CD8-positive, alpha-beta memory T cell (primary cell): ENCODE measurements around the gene APEX2. TPM values are rescaled to one million over a fixed set of nuclear protein-coding genes. Genes with fewer than 3 reads are reported as not detected.
"Not testable (repeated sequence)": the region's sequence is repeated elsewhere in the genome, so short reads cannot be mapped to it uniquely, and the experiment has no call there.

Experiments
- CTCF ChIA-PET: fragments of 350-600 bp; sonication (Branson Sonifier 250); formaldehyde crosslinking; loops from one replicate; lab custom pipeline; 2021; ENCODE audit warnings: antibody characterized with exemption; lab: Charles Lee
- POLR2A ChIA-PET: fragments of 350-600 bp; sonication (Branson Sonifier 250); formaldehyde crosslinking; loops from one replicate; lab custom pipeline; 2021; ENCODE audit warnings: antibody characterized with exemption; lab: Charles Lee
- DNase-seq, 5 donors: peaks; one replicate each; pipeline versions ENCODE4 v3.0.0 to v3.0.0-alpha.2; 2020 to 2022; ENCODE audit warnings: mixed read lengths in 1 of 5
- H3K27ac ChIP-seq: one replicate; pipeline ENCODE4 v1.7.0; 2013; ENCODE audit warnings: low read depth, mild to moderate bottlenecking, low read length, moderate library complexity
- H3K27me3 ChIP-seq: 2 replicates; pipeline ENCODE4 v1.7.0; 2013; ENCODE audit warnings: low read length, mild to moderate bottlenecking; ENCODE audit not compliant: insufficient read depth, poor library complexity, severe bottlenecking
- H3K36me3 ChIP-seq: 2 replicates; pipeline ENCODE4 v1.7.0; 2013; ENCODE audit warnings: mild to moderate bottlenecking, low read length, moderate library complexity; ENCODE audit not compliant: insufficient read depth
- H3K4me1 ChIP-seq: 2 replicates; pipeline ENCODE4 v1.7.0; 2013; ENCODE audit warnings: mild to moderate bottlenecking, low read length, moderate library complexity; ENCODE audit not compliant: insufficient read depth
- H3K4me3 ChIP-seq: 2 replicates; pipeline ENCODE4 v1.7.0; 2013; ENCODE audit warnings: mild to moderate bottlenecking, low read length
- H3K9me3 ChIP-seq: 2 replicates; pipeline ENCODE4 v1.7.0; 2013; ENCODE audit warnings: mild to moderate bottlenecking, low read length
- H3K27ac Mint-ChIP-seq, 8 donors: one replicate each; pipeline ENCODE4 v1.8.0; 2020 to 2021; ENCODE audit warnings: mixed read lengths in 8 of 8, mild to moderate bottlenecking in 6 of 8, inconsistent platforms in 3 of 8, moderate library complexity in 3 of 8
- H3K27me3 Mint-ChIP-seq, 2 donors: one replicate each; pipeline ENCODE4 v1.8.0; 2020 to 2021; ENCODE audit warnings: mixed read lengths in 2 of 2, mild to moderate bottlenecking in 1 of 2, moderate library complexity in 1 of 2
- H3K36me3 Mint-ChIP-seq, 3 donors: one replicate each; pipeline ENCODE4 v1.8.0; 2020 to 2021; ENCODE audit warnings: mixed read lengths in 3 of 3, inconsistent platforms in 1 of 3, mild to moderate bottlenecking in 1 of 3
- H3K4me1 Mint-ChIP-seq, 3 donors: one replicate each; pipeline ENCODE4 v1.8.0; 2020 to 2021; ENCODE audit warnings: mixed read lengths in 3 of 3, inconsistent platforms in 1 of 3, mild to moderate bottlenecking in 1 of 3
- H3K4me3 Mint-ChIP-seq, 7 donors: one replicate each; pipeline ENCODE4 v1.8.0; 2020 to 2021; ENCODE audit warnings: mixed read lengths in 7 of 7, mild to moderate bottlenecking in 6 of 7, moderate library complexity in 4 of 7, inconsistent platforms in 2 of 7
- H3K9me3 Mint-ChIP-seq, 5 donors: one replicate each; pipeline ENCODE4 v1.8.0; 2020 to 2022; ENCODE audit warnings: mixed read lengths in 5 of 5, mild to moderate bottlenecking in 3 of 5, moderate library complexity in 2 of 5, inconsistent platforms in 1 of 5
- polyA plus RNA-seq: library from polyadenylated mRNA; unstranded; fragments of 300-500 nt; fragmentation: Illumina TruSeq; gene quantifications from one replicate; pipeline ENCODE4 v1.2.3, GENCODE V29; 2021
- total RNA-seq, 2 experiments: library from RNA; stranded (reverse); gene quantifications; one replicate each; pipeline ENCODE4 v1.2.3, GENCODE V29; 2021

Gene APEX2
- total and polyA plus RNA-seq, 3 experiments from 2014 or later, result 26.0 to 42.8 (median 35.2) TPM

GRCh38 chrX:55028040-55028439 is 27.9 kb downstream of the APEX2 start:
- no peaks in the 10 kb centered on the region for H3K9me3 Mint-ChIP-seq
- H3K27ac Mint-ChIP-seq, result no peak overlapping the region
- CTCF ChIA-PET, result no interaction called here
- H3K4me1 ChIP-seq, result no peaks in the 10 kb centered on the region
- H3K9me3 ChIP-seq, result no peaks in the 10 kb centered on the region
- H3K27ac ChIP-seq, result peak overlapping the region; percentile 7
- POLR2A ChIA-PET, result no interaction called here
- no peaks in the 10 kb centered on the region for H3K27me3 ChIP-seq
- no peaks in the 10 kb centered on the region for H3K36me3 ChIP-seq
- H3K4me1 Mint-ChIP-seq, result no peaks in the 10 kb centered on the region
- H3K27me3 Mint-ChIP-seq, result peaks cover 0 to 6% of the 10 kb centered on the region in 2 donors
- DNase-seq, result no peak
- H3K36me3 Mint-ChIP-seq, result no peaks in the 10 kb centered on the region
- H3K4me3 ChIP-seq, result no peak overlapping the region
- no peak overlapping the region for H3K4me3 Mint-ChIP-seq

- POLR2A ChIA-PET, result no interaction called here
These were observed 28.4 kb downstream of the APEX2 start for GRCh38 chrX:55028611-55029010.

GRCh38 chrX:55029291-55029690 is 29.1 kb downstream of the APEX2 start:
- Histone ChIP-seq H3K27ac (no peak overlapping the region), H3K4me3 (no peak overlapping the region), H3K36me3 (no peaks in the 10 kb centered on the region), H3K9me3 (no peaks in the 10 kb centered on the region), H3K4me1 (no peaks in the 10 kb centered on the region), H3K27me3 (no peaks in the 10 kb centered on the region)
- Mint-ChIP-seq H3K36me3 (no peaks in the 10 kb centered on the region), H3K27me3 (peaks cover 0 to 6% of the 10 kb centered on the region in 2 donors), H3K9me3 (no peaks in the 10 kb centered on the region), H3K27ac (no peak overlapping the region), H3K4me3 (no peak overlapping the region), H3K4me1 (no peaks in the 10 kb centered on the region)
- ChIA-PET CTCF (no interaction called here), POLR2A (no interaction called here)
- DNase-seq, result no peak

More at GRCh38 chrX:55028611-55029010, 28.4 kb downstream of the APEX2 start:
- peaks cover 0 to 6% of the 10 kb centered on the region in 2 donors for H3K27me3 Mint-ChIP-seq
- no peak for DNase-seq
- no peaks in the 10 kb centered on the region for H3K27me3 ChIP-seq
- H3K27ac ChIP-seq, result peak overlapping the region; percentile 7
- H3K27ac Mint-ChIP-seq, result peak overlapping the region in 1 of 8 donors; percentile 2
- no peaks in the 10 kb centered on the region for H3K4me1 Mint-ChIP-seq
- no peak overlapping the region for H3K4me3 Mint-ChIP-seq
- no peaks in the 10 kb centered on the region for H3K36me3 Mint-ChIP-seq
- CTCF ChIA-PET, result no interaction called here
- no peaks in the 10 kb centered on the region for H3K4me1 ChIP-seq
- H3K4me3 ChIP-seq, result no peak overlapping the region
- no peaks in the 10 kb centered on the region for H3K9me3 Mint-ChIP-seq
- H3K9me3 ChIP-seq, result no peaks in the 10 kb centered on the region
- H3K36me3 ChIP-seq, result no peaks in the 10 kb centered on the region

- no peaks in the 10 kb centered on the region for H3K9me3 Mint-ChIP-seq
- CTCF ChIA-PET, result no interaction called here
- POLR2A ChIA-PET, result no interaction called here
These were observed 30.4 kb downstream of the APEX2 start, which contains the start of gene ALAS2 for GRCh38 chrX:55030271-55031205. TSS of gene ALAS2 (minus strand) at chrX:55030977. CDS start at chrX:55026000, 4,977 bp downstream.

GRCh38 chrX:55033429-55033828 is 33.3 kb downstream of the APEX2 start:
- no peaks in the 10 kb centered on the region for H3K9me3 Mint-ChIP-seq
- Histone ChIP-seq H3K9me3 (no peaks in the 10 kb centered on the region), H3K4me3 (no peak overlapping the region), H3K27me3 (no peaks in the 10 kb centered on the region), H3K36me3 (no peaks in the 10 kb centered on the region), H3K4me1 (no peaks in the 10 kb centered on the region), H3K27ac (no peak overlapping the region)
- ChIA-PET POLR2A (no interaction called here), CTCF (no interaction called here)
- DNase-seq, result no peak
- no peak overlapping the region for H3K27ac Mint-ChIP-seq
- H3K4me1 Mint-ChIP-seq, result no peaks in the 10 kb centered on the region
- H3K4me3 Mint-ChIP-seq, result no peak overlapping the region
- peaks cover 0 to 3% of the 10 kb centered on the region in 2 donors for H3K27me3 Mint-ChIP-seq
- no peaks in the 10 kb centered on the region for H3K36me3 Mint-ChIP-seq

More at GRCh38 chrX:55030271-55031205, 30.4 kb downstream of the APEX2 start, which contains the start of gene ALAS2:
- Histone ChIP-seq H3K27me3 (no peaks in the 10 kb centered on the region), H3K27ac (peak within 1 kb of the TSS; percentile 39), H3K4me3 (no peak within 1 kb of the TSS), H3K9me3 (no peaks in the 10 kb centered on the region), H3K36me3 (no peaks in the 10 kb centered on the region), H3K4me1 (no peaks in the 10 kb centered on the region)
- Mint-ChIP-seq H3K27me3 (peaks cover 0 to 6% of the 10 kb centered on the region in 2 donors), H3K27ac (peak within 1 kb of the TSS in 1 of 8 donors; percentile 24), H3K4me3 (no peak within 1 kb of the TSS), H3K36me3 (no peaks in the 10 kb centered on the region), H3K4me1 (no peaks in the 10 kb centered on the region)
- DNase-seq, result no peak

- Mint-ChIP-seq H3K9me3 (no peaks in the 10 kb centered on the region), H3K27ac (no peak overlapping the region), H3K4me3 (no peak overlapping the region), H3K4me1 (no peaks in the 10 kb centered on the region), H3K36me3 (no peaks in the 10 kb centered on the region), H3K27me3 (no peaks in the 10 kb centered on the region)
- Histone ChIP-seq H3K27me3 (no peaks in the 10 kb centered on the region), H3K4me3 (no peak overlapping the region), H3K9me3 (no peaks in the 10 kb centered on the region), H3K27ac (no peak overlapping the region), H3K4me1 (no peaks in the 10 kb centered on the region), H3K36me3 (no peaks in the 10 kb centered on the region)
- CTCF ChIA-PET, result no interaction called here
- POLR2A ChIA-PET, result no interaction called here
- no peak for DNase-seq
These were observed 39.3 kb downstream of the APEX2 start for GRCh38 chrX:55039471-55039870.

GRCh38 chrX:55041514-55041913 is 41.4 kb downstream of the APEX2 start:
- DNase-seq, result no peak
- Histone ChIP-seq H3K9me3 (no peaks in the 10 kb centered on the region), H3K36me3 (no peaks in the 10 kb centered on the region), H3K4me3 (no peak overlapping the region), H3K27ac (no peak overlapping the region), H3K27me3 (no peaks in the 10 kb centered on the region), H3K4me1 (no peaks in the 10 kb centered on the region)
- Mint-ChIP-seq H3K27ac (no peak overlapping the region), H3K36me3 (no peaks in the 10 kb centered on the region), H3K9me3 (no peaks in the 10 kb centered on the region), H3K4me3 (no peak overlapping the region), H3K4me1 (no peaks in the 10 kb centered on the region), H3K27me3 (no peaks in the 10 kb centered on the region)
- CTCF ChIA-PET, result no interaction called here
- POLR2A ChIA-PET, result no interaction called here

GRCh38 chrX:55050599-55050998 is 50.4 kb downstream of the APEX2 start:
- DNase-seq, H3K9me3 Mint-ChIP-seq: not testable (repeated sequence)

More at GRCh38 chrX:55050599-55050998, 50.4 kb downstream of the APEX2 start:
- POLR2A ChIA-PET, H3K9me3 ChIP-seq, H3K27ac Mint-ChIP-seq, H3K4me3 ChIP-seq, H3K4me3 Mint-ChIP-seq, H3K27me3 ChIP-seq, H3K36me3 ChIP-seq, H3K27ac ChIP-seq, CTCF ChIA-PET, H3K4me1 ChIP-seq, H3K4me1 Mint-ChIP-seq, H3K36me3 Mint-ChIP-seq: not testable (repeated sequence)
- peaks cover 0 to 12% of the 10 kb centered on the region in 2 donors for H3K27me3 Mint-ChIP-seq
